Ureter (tissue), 1 donor: ENCODE results near the gene OR52E2. TPM values are rescaled to one million over a fixed set of nuclear protein-coding genes. Genes with fewer than 3 reads are reported as not detected.

Experiments
- DNase-seq: peaks from one replicate; pipeline ENCODE4 v3.0.0-alpha.2; 2020; ENCODE audit warnings: low spot score
- total RNA-seq: library from RNA; stranded (reverse); gene quantifications from one replicate; pipeline ENCODE4 v1.2.4, GENCODE V29; 2023
- donor health status: DM: yes; HTN: yes; CAD: no.

Gene OR52E2
- total RNA-seq, 1 donor from 2014 or later: not detected

DNA sequence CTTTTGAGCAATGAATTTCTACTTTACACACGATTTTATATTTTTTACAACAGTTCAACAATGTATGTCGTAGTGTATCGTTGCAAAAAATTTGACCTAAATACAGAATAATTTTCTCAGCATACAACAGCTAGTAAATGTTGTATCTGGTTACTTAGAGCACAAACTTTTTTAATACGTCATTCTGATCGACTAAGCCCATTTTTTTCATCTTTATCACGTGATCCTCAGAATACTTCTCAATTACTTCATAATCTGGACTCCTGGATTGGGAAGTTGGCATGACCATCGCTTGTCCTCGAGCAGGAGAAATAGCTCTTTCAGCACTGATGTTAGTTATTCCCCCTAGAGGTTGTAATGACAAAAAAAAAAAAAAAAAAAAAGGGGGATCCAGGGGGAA is 48.2 kb downstream of the OR52E2 start:
- no peak for DNase-seq

Other genes with a start within 250 kb of the OR52E2 start
- gene OR51F2, start 238.3 kb downstream of the OR52E2 start, total RNA-seq: not detected
- not detected for gene OR51S1, start 210.4 kb downstream of the OR52E2 start, total RNA-seq
- not detected for gene OR51T1, start 177.7 kb downstream of the OR52E2 start, total RNA-seq
- gene OR51A7, start 155.8 kb downstream of the OR52E2 start, total RNA-seq: not detected
- not detected for gene OR51G2, start 140.3 kb downstream of the OR52E2 start, total RNA-seq
- gene OR51G1, start 135.3 kb downstream of the OR52E2 start, total RNA-seq: not detected
- gene OR51A4, start 112.0 kb downstream of the OR52E2 start, total RNA-seq: not detected
- gene OR51A2, start 103.9 kb downstream of the OR52E2 start, total RNA-seq: not detected
- gene OR51L1, start 64.8 kb downstream of the OR52E2 start, total RNA-seq: not detected
- gene OR52J3, start 13.1 kb downstream of the OR52E2 start, total RNA-seq: not detected
- not detected for gene OR52E1, start 9.9 kb upstream of the OR52E2 start, total RNA-seq
- gene OR52A5, start 78.7 kb upstream of the OR52E2 start, total RNA-seq: not detected
- gene OR52A1, start 95.1 kb upstream of the OR52E2 start, total RNA-seq: not detected
- gene OR51V1, start 141.1 kb upstream of the OR52E2 start, total RNA-seq: not detected
- gene HBB, start 167.4 kb upstream of the OR52E2 start, total RNA-seq: 144 TPM
- 0.75 TPM for gene HBD, start 174.9 kb upstream of the OR52E2 start, total RNA-seq
- not detected for gene HBG1, start 190.2 kb upstream of the OR52E2 start, total RNA-seq
- not detected for gene HBG2, start 195.2 kb upstream of the OR52E2 start, total RNA-seq
- not detected for gene HBE1, start 210.3 kb upstream of the OR52E2 start, total RNA-seq
- gene OR51B4, start 242.3 kb upstream of the OR52E2 start, total RNA-seq: 0.42 TPM